Urinary bladder (tissue), 4 donors: ENCODE data around the gene TRIM24. TPM values are rescaled to one million over a fixed set of nuclear protein-coding genes. Genes with fewer than 3 reads are reported as not detected.

Experiments
- DNase-seq: peaks from one replicate; pipeline ENCODE4 v3.0.0-alpha.2; 2015; ENCODE audit errors: extremely low spot score
- H3K27ac ChIP-seq: one replicate; pipeline ENCODE4 v1.5.1; 2013; ENCODE audit warnings: low read depth, mild to moderate bottlenecking, moderate library complexity
- H3K36me3 ChIP-seq: one replicate; pipeline ENCODE4 v1.6.1; 2013; ENCODE audit warnings: mild to moderate bottlenecking, moderate library complexity; ENCODE audit not compliant: insufficient read depth
- H3K4me1 ChIP-seq: one replicate; pipeline ENCODE4 v1.6.1; 2013; ENCODE audit warnings: mild to moderate bottlenecking, moderate library complexity; ENCODE audit not compliant: insufficient read depth
- H3K4me3 ChIP-seq: one replicate; pipeline ENCODE4 v1.5.1; 2013; ENCODE audit warnings: low read depth, low read length
- WGBS: extraction: QIAGEN DNeasy Blood & Tissue Kit; methylation state at CpG from one replicate; pipeline ENCODE4 v1.1.7; 2013; 5-methylcytosine and 5-hydroxymethylcytosine counted together
- polyA plus RNA-seq: library from polyadenylated mRNA; stranded (reverse); fragments of 200-250 nt; gene quantifications from one replicate; pipeline ENCODE4 v1.2.3, GENCODE V29; 2013
- small RNA-seq: library from RNA; depleted of rRNA; stranded (forward); fragments of <200 nt; gene quantifications from one replicate; pipeline ENCODE3, GENCODE V24; 2014
- total RNA-seq: library from RNA; depleted of rRNA; stranded (reverse); fragments of >200 nt; gene quantifications from one replicate; pipeline ENCODE4 v1.2.3, GENCODE V29; 2014
- donor health status: healthy with polysubstance abuse.
- donor health status: healthy.

The TRIM24 gene
- total and polyA plus RNA-seq, 2 donors: 9.8 to 28.0 TPM

DNA sequence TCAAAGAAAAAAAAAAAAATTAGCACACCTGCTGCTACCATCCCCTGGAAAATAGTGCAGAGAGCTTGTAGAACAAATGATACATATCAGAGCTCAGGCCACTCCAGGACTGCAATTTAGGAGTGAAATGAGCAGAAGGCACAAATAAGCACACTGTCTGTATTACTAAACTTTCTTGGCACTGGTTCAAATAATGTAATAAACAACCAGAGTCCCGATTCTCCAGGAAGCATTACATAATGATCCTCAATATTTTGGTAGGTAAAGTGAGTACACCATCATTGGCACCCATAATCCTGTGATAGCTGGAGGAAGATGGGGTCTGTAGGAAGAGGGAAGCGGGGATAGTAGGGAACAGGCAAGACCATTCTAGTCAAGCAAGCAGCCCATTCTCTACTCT lies 166.8 kb downstream of the TRIM24 start:
- Histone ChIP-seq H3K36me3 (no peaks in the 10 kb centered on the region), H3K4me3 (no peak overlapping the region), H3K27ac (no peak overlapping the region), H3K4me1 (no peaks in the 10 kb centered on the region)
- DNase-seq: no peak
- 52% methylated on average over 2 of the region's 2 CpGs for WGBS

DNA sequence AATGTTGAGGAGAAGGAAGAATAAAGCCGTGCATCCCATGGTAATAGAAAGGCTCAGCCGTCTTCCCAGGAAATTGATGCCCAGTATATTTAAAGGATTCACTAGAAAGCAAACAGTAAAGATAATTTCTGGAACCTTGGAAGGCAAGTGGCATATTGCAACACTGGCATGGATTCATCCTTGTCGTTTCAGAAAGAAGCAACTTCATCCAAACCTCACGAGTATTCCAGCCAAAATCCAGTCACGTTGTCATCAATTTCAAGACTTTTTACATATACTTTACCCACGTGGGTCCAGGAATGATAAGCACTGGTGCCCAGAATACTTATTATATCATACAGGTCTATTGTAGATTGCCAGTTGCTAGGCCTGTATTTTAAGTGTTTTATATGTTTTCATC lies 167.3 kb downstream of the TRIM24 start:
- no peak for DNase-seq
- no peak overlapping the region for H3K27ac ChIP-seq
- no peaks in the 10 kb centered on the region for H3K4me1 ChIP-seq
- 61% methylated on average over 6 of the region's 6 CpGs for WGBS
- no peak overlapping the region for H3K4me3 ChIP-seq
- H3K36me3 ChIP-seq: no peaks in the 10 kb centered on the region

DNA sequence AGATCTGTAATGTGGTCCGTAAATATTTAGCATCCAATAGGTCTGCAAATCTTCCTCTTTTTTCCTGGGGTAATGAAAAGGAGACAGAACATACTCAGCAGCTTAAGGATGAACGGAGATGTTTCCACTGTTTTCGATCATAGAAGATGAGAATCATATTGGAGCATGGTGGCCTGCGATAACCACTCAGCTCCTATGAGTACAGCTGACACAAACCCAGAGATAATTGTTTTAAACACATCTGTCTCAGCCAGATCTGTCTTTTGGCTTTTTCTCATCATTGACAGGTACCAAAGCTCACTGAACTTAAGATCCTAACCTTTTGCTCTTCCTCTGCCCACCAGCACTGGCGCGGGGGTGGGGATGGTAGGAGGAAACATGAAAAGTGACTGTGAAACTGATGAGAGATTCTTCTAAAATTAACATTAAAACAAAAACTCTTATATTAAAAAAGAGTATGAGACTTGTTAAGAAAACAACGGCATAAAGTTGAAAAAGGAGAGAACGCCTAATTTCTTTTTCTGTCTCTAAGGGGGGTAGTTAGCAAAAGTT lies 170.1 kb downstream of the TRIM24 start:
- H3K36me3 ChIP-seq: no peaks in the 10 kb centered on the region
- H3K4me1 ChIP-seq: no peaks in the 10 kb centered on the region
- H3K27ac ChIP-seq: no peak overlapping the region
- no peak for DNase-seq
- WGBS: 90% methylated on average over 8 of the region's 8 CpGs
- no peak overlapping the region for H3K4me3 ChIP-seq

DNA sequence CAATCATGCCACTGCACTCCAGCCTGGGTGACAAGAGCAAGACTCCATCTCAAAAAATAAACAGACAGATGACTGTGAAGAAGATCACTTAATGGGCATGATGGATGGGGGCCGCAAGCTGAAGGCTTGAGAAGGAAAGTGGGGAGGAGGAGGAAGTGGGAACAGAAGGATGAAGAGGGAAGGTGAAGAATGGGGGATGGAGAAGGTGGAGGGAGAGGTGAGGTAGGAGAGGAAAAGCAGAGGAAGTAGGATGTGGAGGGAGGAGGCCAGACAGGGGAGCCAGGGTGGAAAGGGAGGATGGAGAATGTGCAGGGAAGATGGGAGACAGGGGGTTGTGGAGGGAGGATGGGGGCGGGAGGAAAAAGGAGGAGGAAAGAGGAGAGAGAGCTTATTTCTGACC lies 172.3 kb downstream of the TRIM24 start:
- H3K4me3 ChIP-seq: no peak overlapping the region
- H3K27ac ChIP-seq: no peak overlapping the region
- WGBS: 91% methylated on average over 1 of the region's 2 CpGs
- no peaks in the 10 kb centered on the region for H3K4me1 ChIP-seq
- no peak for DNase-seq
- H3K36me3 ChIP-seq: no peaks in the 10 kb centered on the region

DNA sequence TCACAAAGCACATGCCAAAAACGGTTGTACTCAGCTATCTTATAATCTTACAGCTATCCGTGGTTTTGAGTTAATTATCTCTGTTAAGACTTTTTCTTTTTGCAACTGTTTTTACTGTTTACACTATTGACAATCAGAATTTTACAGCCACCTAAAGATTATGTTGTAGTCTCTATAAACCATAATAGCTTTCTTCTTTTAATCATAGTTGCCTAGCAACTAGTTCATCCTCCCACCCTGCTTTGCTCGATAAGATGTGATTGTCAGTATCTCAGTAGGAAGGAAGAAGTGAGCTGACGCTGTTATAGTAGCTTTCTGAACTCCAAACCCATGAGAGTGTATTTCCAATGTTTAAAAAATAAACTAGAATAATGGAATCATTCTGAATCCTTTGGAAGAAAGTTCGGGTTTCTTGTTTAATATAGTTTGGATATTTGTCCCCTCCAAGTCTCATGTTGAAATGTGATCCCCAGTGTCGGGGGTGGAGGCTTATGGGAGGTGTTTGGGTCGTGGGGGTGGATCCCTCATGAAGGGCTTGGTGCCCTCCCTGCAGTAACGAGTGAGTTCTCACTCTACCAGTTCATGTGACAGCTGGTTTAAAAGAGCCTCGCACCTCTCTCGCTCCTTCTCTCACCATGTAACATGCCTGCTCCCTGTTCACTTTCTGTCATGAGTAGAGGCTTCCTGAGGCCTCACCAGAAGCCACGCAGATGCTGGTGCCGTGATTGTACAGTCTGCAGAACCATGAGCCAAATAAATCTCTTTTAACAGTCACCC lies 173.0 kb downstream of the TRIM24 start:
- H3K27ac ChIP-seq: no peak overlapping the region
- H3K36me3 ChIP-seq: no peaks in the 10 kb centered on the region
- no peak for DNase-seq
- H3K4me1 ChIP-seq: no peaks in the 10 kb centered on the region
- H3K4me3 ChIP-seq: no peak overlapping the region
- 46% methylated on average over 12 of the region's 12 CpGs for WGBS

Small RNA genes lying within 50 kb of the gene (small RNA-seq; reads per million reads assigned to genes)
- not detected for gene RF00561

Other genes starting within 250 kb of the TRIM24 start
- 2.5 TPM for gene SVOPL, start 241.1 kb downstream of the TRIM24 start, total RNA-seq
- 0.08 TPM for gene SVOPL, start 241.1 kb downstream of the TRIM24 start, polyA plus RNA-seq